ENCODE results near the gene TACR1.

Gene TACR1

DNA sequence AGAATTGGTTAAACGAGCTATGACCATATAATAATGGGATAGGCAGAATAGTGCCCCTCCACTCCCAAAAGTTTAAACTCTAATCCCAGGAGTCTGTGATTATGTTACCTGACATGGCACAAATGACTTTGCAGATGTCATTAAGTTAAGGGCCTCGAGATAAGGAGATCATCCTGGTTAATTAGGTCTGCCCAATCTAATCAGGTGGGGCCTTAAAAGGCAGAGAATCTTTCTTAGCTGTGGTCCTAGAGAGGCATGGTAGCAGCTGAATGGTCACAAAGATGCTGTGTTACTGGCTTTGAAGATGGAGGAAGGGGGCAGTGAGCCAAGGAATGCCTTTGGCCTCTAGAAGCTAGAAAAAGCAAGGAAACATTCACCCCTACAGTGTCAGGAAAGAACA is 31.1 kb downstream of the TACR1 start:
- no peak overlapping the region for H3K4me3 ChIP-seq (ENCODE audit: severe bottlenecking)
- no peaks in the 10 kb centered on the region for H3K27me3 ChIP-seq (ENCODE audit: insufficient read depth, poor library complexity, severe bottlenecking)
- no peaks in the 10 kb centered on the region for H3K9me3 ChIP-seq (ENCODE audit: severe bottlenecking)
- TF ChIP-seq CTCF (IDR thresholded peaks at IDR 0.05; ENCODE audit: poor library complexity, severe bottlenecking): no peak
- no peaks in the 10 kb centered on the region for H3K36me3 ChIP-seq (ENCODE audit: low read depth)
- DNase-seq (ENCODE audit: low spot score): no peak
- no peak overlapping the region for H3K27ac ChIP-seq (ENCODE audit: poor library complexity, severe bottlenecking)
- ATAC-seq (ENCODE audit: low read depth): no peak
- no peaks in the 10 kb centered on the region for H3K4me1 ChIP-seq (ENCODE audit: insufficient read depth, poor library complexity, severe bottlenecking)

DNA sequence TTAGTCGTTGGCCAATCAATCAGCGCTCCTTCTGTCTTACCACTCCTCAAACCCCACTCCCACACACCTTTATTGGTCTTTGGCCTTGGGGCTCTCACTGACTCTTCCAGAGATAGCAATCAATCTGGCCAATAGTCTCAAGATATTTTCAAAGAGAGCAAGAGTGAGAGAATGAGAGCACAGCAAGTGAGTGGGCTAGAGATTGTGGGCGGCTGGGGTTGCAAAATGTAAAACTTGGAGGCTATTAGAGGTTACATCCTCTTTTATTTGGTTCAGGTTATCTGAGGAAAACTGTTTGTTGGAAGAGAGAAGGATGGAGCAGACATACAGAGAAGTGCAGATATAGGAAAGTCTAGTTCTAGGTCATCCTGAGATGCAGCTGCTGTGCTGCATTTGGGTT is 32.8 kb downstream of the TACR1 start:
- Histone ChIP-seq H3K9me3 (ENCODE audit: severe bottlenecking) (no peaks in the 10 kb centered on the region), H3K27me3 (ENCODE audit: insufficient read depth, poor library complexity, severe bottlenecking) (no peaks in the 10 kb centered on the region), H3K4me3 (ENCODE audit: severe bottlenecking) (no peak overlapping the region), H3K27ac (ENCODE audit: poor library complexity, severe bottlenecking) (no peak overlapping the region), H3K4me1 (ENCODE audit: insufficient read depth, poor library complexity, severe bottlenecking) (no peaks in the 10 kb centered on the region), H3K36me3 (ENCODE audit: low read depth) (no peaks in the 10 kb centered on the region)
- TF ChIP-seq CTCF (IDR thresholded peaks at IDR 0.05; ENCODE audit: poor library complexity, severe bottlenecking): no peak
- ATAC-seq (ENCODE audit: low read depth) (no peak), DNase-seq (ENCODE audit: low spot score) (no peak)

- DNase-seq (ENCODE audit: low spot score) (no peak), ATAC-seq (ENCODE audit: low read depth) (no peak)
- H3K36me3 ChIP-seq (ENCODE audit: low read depth): no peaks in the 10 kb centered on the region
- H3K27ac ChIP-seq (ENCODE audit: poor library complexity, severe bottlenecking): no peak overlapping the region
- TF ChIP-seq CTCF (IDR thresholded peaks at IDR 0.05; ENCODE audit: poor library complexity, severe bottlenecking): no peak
- no peaks in the 10 kb centered on the region for H3K9me3 ChIP-seq (ENCODE audit: severe bottlenecking)
- H3K4me3 ChIP-seq (ENCODE audit: severe bottlenecking): no peak overlapping the region
- no peaks in the 10 kb centered on the region for H3K4me1 ChIP-seq (ENCODE audit: insufficient read depth, poor library complexity, severe bottlenecking)
- no peaks in the 10 kb centered on the region for H3K27me3 ChIP-seq (ENCODE audit: insufficient read depth, poor library complexity, severe bottlenecking)
Observed at GRCh38 chr2:75162897-75163296, 36.4 kb downstream of the TACR1 start.

DNA sequence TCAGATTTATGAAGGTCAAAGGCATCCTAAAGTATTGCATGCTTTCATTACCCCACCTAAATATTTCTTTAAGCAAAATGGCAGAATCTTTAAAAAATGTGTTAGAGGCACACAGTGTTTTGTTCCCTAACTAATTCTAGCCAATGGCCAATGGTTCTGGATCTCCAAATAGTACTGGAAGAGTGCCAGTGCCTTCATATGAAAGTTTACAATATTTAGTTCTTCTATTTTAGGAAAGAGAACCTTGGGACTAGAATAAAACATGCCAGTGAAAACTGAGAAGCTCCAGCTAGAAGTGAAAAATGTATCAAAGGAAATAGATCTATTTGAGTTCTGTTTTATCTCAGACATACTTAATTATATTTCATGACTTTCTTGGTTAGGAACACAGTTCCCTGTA is 37.1 kb downstream of the TACR1 start:
- no peak for ATAC-seq (ENCODE audit: low read depth)
- no peak overlapping the region for H3K4me3 ChIP-seq (ENCODE audit: severe bottlenecking)
- TF ChIP-seq CTCF (IDR thresholded peaks at IDR 0.05; ENCODE audit: poor library complexity, severe bottlenecking): no peak

DNA sequence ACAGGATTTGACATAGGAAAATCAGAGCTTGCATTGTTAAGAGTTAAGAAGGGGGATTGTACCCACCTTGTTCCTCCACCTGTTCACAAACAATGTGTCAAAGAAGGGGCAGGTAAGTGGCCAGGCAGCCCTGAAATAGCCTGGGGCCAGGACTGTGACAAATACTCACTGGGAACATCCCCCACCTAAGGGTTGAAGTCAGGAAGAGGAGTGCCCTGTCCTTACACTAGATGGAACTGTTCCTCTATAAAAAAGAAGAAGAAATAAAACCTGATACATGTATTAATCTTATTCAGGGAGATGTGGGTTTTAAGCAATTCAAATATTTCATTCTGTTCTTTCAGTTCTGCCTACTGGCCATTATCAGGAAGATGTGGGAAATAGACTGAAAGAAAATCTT is 41.9 kb downstream of the TACR1 start:
- Histone ChIP-seq H3K4me3 (ENCODE audit: severe bottlenecking) (no peak overlapping the region), H3K9me3 (ENCODE audit: severe bottlenecking) (no peaks in the 10 kb centered on the region), H3K36me3 (ENCODE audit: low read depth) (no peaks in the 10 kb centered on the region), H3K27ac (ENCODE audit: poor library complexity, severe bottlenecking) (no peak overlapping the region), H3K27me3 (ENCODE audit: insufficient read depth, poor library complexity, severe bottlenecking) (no peaks in the 10 kb centered on the region), H3K4me1 (ENCODE audit: insufficient read depth, poor library complexity, severe bottlenecking) (no peaks in the 10 kb centered on the region)
- ATAC-seq (ENCODE audit: low read depth): 0 out of 3 replicates have a peak, but pooled peaks have one; percentile 25
- DNase-seq (ENCODE audit: low spot score): no peak
- TF ChIP-seq CTCF (IDR thresholded peaks at IDR 0.05; ENCODE audit: poor library complexity, severe bottlenecking): peak; percentile 19

More for the DNA sequence above, 37.1 kb downstream of the TACR1 start:
- Histone ChIP-seq H3K36me3 (ENCODE audit: low read depth) (no peaks in the 10 kb centered on the region), H3K4me1 (ENCODE audit: insufficient read depth, poor library complexity, severe bottlenecking) (no peaks in the 10 kb centered on the region), H3K9me3 (ENCODE audit: severe bottlenecking) (no peaks in the 10 kb centered on the region), H3K27me3 (ENCODE audit: insufficient read depth, poor library complexity, severe bottlenecking) (no peaks in the 10 kb centered on the region), H3K27ac (ENCODE audit: poor library complexity, severe bottlenecking) (no peak overlapping the region)
- DNase-seq (ENCODE audit: low spot score): no peak
